HepG2 (cell line): ENCODE measurements around the gene ASB3. TPM values are rescaled to one million over a fixed set of nuclear protein-coding genes. Genes with fewer than 3 reads are reported as not detected.

Source experiments
- CEBPZ ChIP-seq: IDR thresholded peaks from 2 replicates; pipeline ENCODE4 v1.6.1; 2012; ENCODE audit warnings: low read length, improper control_type of control experiment
- EED ChIP-seq: sonication (generic); formaldehyde crosslinking; IDR thresholded peaks from 2 replicates; pipeline ENCODE4 v1.5.0; 2020; ENCODE audit warnings: mild to moderate bottlenecking, missing genetic modification reagents
- EHMT2 ChIP-seq: fragments of 200-600 bp; sonication (generic); IDR thresholded peaks from 2 replicates; pipeline ENCODE4 v1.7.0; 2017; ENCODE audit warnings: antibody characterized with exemption, low read depth, low read length, borderline replicate concordance
- FOXM1 ChIP-seq: sonication (generic); formaldehyde crosslinking; IDR thresholded peaks from 2 replicates; pipeline ENCODE4 v1.5.0; 2020; ENCODE audit warnings: missing genetic modification reagents
- GABPA ChIP-seq, 2 experiments: IDR thresholded peaks; 2 replicates each; pipeline ENCODE4 v1.6.1; 2011 to 2016; ENCODE audit warnings: low read depth in 2 of 2, low read length in 1 of 2, missing biosample characterization in 1 of 2, missing genetic modification characterization in 1 of 2
- HIVEP1 ChIP-seq: sonication (generic); formaldehyde crosslinking; IDR thresholded peaks from 2 replicates; pipeline ENCODE4 v1.4.0; 2020; ENCODE audit warnings: mild to moderate bottlenecking, missing genetic modification reagents
- MLX ChIP-seq: IDR thresholded peaks from 2 replicates; pipeline ENCODE4 v1.6.1; 2016
- NFRKB ChIP-seq: fragments of 450-650 bp; IDR thresholded peaks from 2 replicates; pipeline ENCODE4 v1.6.1; 2017
- REST ChIP-seq, 2 experiments: IDR thresholded peaks; 2 replicates each; pipeline ENCODE4 v1.6.1; 2011 to 2012; ENCODE audit warnings: low read length in 2 of 2, borderline replicate concordance in 1 of 2, low read depth in 1 of 2, mild to moderate bottlenecking in 1 of 2, moderate library complexity in 1 of 2
- TCF12 ChIP-seq, 2 experiments: fragments of 450-650 bp in 1 of 2; sonication (generic) in 1 of 2; formaldehyde crosslinking in 1 of 2; IDR thresholded peaks; 2 replicates each; pipeline versions ENCODE4 v1.6.1 to v1.8.0; 2017 to 2022; ENCODE audit warnings: antibody characterized with exemption in 1 of 2, mild to moderate bottlenecking in 1 of 2, missing genetic modification reagents in 1 of 2, moderate library complexity in 1 of 2
- TFE3 ChIP-seq: IDR thresholded peaks from 2 replicates; pipeline ENCODE4 v1.6.1; 2016
- TGIF2 ChIP-seq: IDR thresholded peaks from 2 replicates; pipeline ENCODE4 v1.6.1; 2016; ENCODE audit warnings: control low read depth, missing compliant biosample characterization
- ZBTB2 ChIP-seq: sonication (generic); formaldehyde crosslinking; IDR thresholded peaks from 2 replicates; pipeline ENCODE4 v1.8.0; 2022; ENCODE audit warnings: low read depth, missing genetic modification reagents
- ZFY ChIP-seq: sonication (generic); formaldehyde crosslinking; IDR thresholded peaks from 2 replicates; pipeline ENCODE4 v1.4.0; 2020; ENCODE audit warnings: missing genetic modification reagents
- ZNF274 ChIP-seq: sonication (generic); formaldehyde crosslinking; IDR thresholded peaks from 2 replicates; pipeline ENCODE4 v1.5.1; 2020; ENCODE audit warnings: mild to moderate bottlenecking, missing genetic modification reagents
- ZNF367 ChIP-seq: sonication (generic); formaldehyde crosslinking; IDR thresholded peaks from 2 replicates; pipeline ENCODE4 v1.4.0; 2020; ENCODE audit warnings: missing genetic modification reagents, borderline replicate concordance
- ZSCAN30 ChIP-seq: sonication (generic); formaldehyde crosslinking; IDR thresholded peaks from 2 replicates; pipeline ENCODE4 v1.5.0; 2020; ENCODE audit warnings: mild to moderate bottlenecking, missing genetic modification reagents
- polyA plus RNA-seq, 8 experiments: library from polyadenylated mRNA; depleted of rRNA in 3 of 8; stranded (reverse) in 7 of 8; unstranded in 1 of 8; fragments of >200 nt; fragmentation: Illumina TruSeq in 4 of 8; extraction: Trizol in 4 of 8; gene quantifications; 2 replicates each; pipeline versions ENCODE4 v1.2.1 to v1.2.3, GENCODE V29; 2011 to 2016; ENCODE audit warnings: low read depth in 4 of 8, missing spikeins in 1 of 8, mixed read lengths in 1 of 8; ENCODE audit not compliant: insufficient read depth in 1 of 8
- total RNA-seq, 5 experiments: library from RNA; depleted of rRNA; stranded (reverse); fragments of >200 nt; fragmentation: Illumina TruSeq; extraction: Trizol; gene quantifications; 2 replicates each; pipeline ENCODE4 v1.2.3, GENCODE V29; 2016; ENCODE audit warnings: low read depth in 1 of 5

The ASB3 gene
- total and polyA plus RNA-seq, 2 of the 13 experiments (the other 11 are each of a cell fraction or from before 2014, with no cell fraction given) = 40.1 to 41.8 TPM

- TF ChIP-seq CEBPZ (no peak), TCF12 (IDR thresholded peaks at IDR 0.05) (no peak), TCF12 (CRISPR knock-in tag; IDR thresholded peaks at IDR 0.05) (peak; percentile 98), TFE3 (CRISPR knock-in tag) (peak; percentile 78; the same call in 1 of the 2 replicates), ZNF274 (CRISPR knock-in tag) (peak; percentile 96; the same call in 1 of the 2 replicates), FOXM1 (no peak; the same call in 1 of the 2 replicates), GABPA (IDR thresholded peaks at IDR 0.05; ENCODE audit: low read depth, low read length) (peak; percentile 99), GABPA (CRISPR knock-in tag; IDR thresholded peaks at IDR 0.05; ENCODE audit: low read depth) (peak; percentile 100), EED (CRISPR knock-in tag) (peak; percentile 56; the same call in 1 of the 2 replicates), HIVEP1 (CRISPR knock-in tag) (peak; percentile 90), ZBTB2 (CRISPR knock-in tag) (peak; percentile 96), EHMT2 (no peak), ZNF367 (CRISPR knock-in tag) (0 out of 2 replicates have a peak, but pooled peaks have one; percentile 73), TGIF2 (CRISPR knock-in tag) (peak; percentile 70; the same call in 1 of the 2 replicates), NFRKB (no peak), MLX (CRISPR knock-in tag) (peak; percentile 63; the same call in 1 of the 2 replicates), ZFY (CRISPR knock-in tag) (peak; percentile 96), REST (IDR thresholded peaks at IDR 0.05; ENCODE audit: borderline replicate concordance in 1 of 2, low read depth in 1 of 2, low read length in 2 of 2) (peak in 1 of 2 experiments; percentile 56; a peak in 1 of 4 replicates), ZSCAN30 (CRISPR knock-in tag) (peak; percentile 94; the same call in 1 of the 2 replicates)
These were observed at the start of gene ASB3, which contains the start of gene ERLEC1 (continued) for GRCh38 chr2:53786705-53787613.
